ENCODE measurements around the gene ITFG1. TPM values are rescaled to one million over a fixed set of nuclear protein-coding genes. Genes with fewer than 3 reads are reported as not detected.
A peak's percentile ranks its signal among the peaks of the same experiment; 100 is the strongest.

Gene ITFG1
- total and polyA plus RNA-seq, 2 of the 13 experiments (the other 11 are each of a cell fraction or from before 2014, with no cell fraction given), result 74.5 to 150 TPM

- 0 out of 2 replicates have a peak, but pooled peaks have one; percentile 68 for TF ChIP-seq MYPOP (CRISPR knock-in tag; IDR thresholded peaks at IDR 0.05)
- TF ChIP-seq CEBPB (IDR thresholded peaks at IDR 0.05; ENCODE audit: borderline replicate concordance, low read depth, low read length), result peak; percentile 31; the same call in 1 of the 2 replicates
- peak; percentile 42; the same call in 1 of the 2 replicates for TF ChIP-seq ESRRA (CRISPR knock-in tag; IDR thresholded peaks at IDR 0.05; ENCODE audit: low read depth)
- peak; percentile 79 for TF ChIP-seq FOSL2 (CRISPR knock-in tag; IDR thresholded peaks at IDR 0.05)
- no peak for TF ChIP-seq KLF13 (CRISPR knock-in tag; IDR thresholded peaks at IDR 0.05)
- TF ChIP-seq, protein P1, sequence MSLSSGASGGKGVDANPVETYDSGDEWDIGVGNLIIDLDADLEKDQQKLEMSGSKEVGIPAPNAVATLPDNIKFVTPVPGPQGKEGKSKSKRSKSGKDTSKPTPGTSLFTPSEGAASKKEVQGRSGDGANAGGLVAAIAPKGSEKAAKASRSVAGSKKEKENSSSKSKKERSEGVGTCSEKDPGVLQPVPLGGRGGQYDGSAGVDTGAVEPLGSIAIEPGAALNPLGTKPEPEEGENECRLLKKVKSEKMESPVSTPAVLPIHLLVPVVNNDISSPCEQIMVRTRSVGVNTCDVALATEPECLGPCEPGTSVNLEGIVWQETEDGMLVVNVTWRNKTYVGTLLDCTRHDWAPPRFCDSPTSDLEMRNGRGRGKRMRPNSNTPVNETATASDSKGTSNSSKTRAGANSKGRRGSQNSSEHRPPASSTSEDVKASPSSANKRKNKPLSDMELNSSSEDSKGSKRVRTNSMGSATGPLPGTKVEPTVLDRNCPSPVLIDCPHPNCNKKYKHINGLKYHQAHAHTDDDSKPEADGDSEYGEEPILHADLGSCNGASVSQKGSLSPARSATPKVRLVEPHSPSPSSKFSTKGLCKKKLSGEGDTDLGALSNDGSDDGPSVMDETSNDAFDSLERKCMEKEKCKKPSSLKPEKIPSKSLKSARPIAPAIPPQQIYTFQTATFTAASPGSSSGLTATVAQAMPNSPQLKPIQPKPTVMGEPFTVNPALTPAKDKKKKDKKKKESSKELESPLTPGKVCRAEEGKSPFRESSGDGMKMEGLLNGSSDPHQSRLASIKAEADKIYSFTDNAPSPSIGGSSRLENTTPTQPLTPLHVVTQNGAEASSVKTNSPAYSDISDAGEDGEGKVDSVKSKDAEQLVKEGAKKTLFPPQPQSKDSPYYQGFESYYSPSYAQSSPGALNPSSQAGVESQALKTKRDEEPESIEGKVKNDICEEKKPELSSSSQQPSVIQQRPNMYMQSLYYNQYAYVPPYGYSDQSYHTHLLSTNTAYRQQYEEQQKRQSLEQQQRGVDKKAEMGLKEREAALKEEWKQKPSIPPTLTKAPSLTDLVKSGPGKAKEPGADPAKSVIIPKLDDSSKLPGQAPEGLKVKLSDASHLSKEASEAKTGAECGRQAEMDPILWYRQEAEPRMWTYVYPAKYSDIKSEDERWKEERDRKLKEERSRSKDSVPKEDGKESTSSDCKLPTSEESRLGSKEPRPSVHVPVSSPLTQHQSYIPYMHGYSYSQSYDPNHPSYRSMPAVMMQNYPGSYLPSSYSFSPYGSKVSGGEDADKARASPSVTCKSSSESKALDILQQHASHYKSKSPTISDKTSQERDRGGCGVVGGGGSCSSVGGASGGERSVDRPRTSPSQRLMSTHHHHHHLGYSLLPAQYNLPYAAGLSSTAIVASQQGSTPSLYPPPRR (CRISPR knock-in tag; IDR thresholded peaks at IDR 0.05; ENCODE audit: borderline replicate concordance), result peak; percentile 22; the same call in 1 of the 2 replicates
- TF ChIP-seq, protein P2, sequence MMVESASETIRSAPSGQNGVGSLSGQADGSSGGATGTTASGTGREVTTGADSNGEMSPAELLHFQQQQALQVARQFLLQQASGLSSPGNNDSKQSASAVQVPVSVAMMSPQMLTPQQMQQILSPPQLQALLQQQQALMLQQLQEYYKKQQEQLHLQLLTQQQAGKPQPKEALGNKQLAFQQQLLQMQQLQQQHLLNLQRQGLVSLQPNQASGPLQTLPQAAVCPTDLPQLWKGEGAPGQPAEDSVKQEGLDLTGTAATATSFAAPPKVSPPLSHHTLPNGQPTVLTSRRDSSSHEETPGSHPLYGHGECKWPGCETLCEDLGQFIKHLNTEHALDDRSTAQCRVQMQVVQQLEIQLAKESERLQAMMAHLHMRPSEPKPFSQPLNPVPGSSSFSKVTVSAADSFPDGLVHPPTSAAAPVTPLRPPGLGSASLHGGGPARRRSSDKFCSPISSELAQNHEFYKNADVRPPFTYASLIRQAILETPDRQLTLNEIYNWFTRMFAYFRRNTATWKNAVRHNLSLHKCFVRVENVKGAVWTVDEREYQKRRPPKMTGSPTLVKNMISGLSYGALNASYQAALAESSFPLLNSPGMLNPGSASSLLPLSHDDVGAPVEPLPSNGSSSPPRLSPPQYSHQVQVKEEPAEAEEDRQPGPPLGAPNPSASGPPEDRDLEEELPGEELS (CRISPR knock-in tag; IDR thresholded peaks at IDR 0.05), result peak; percentile 71
- no peak for TF ChIP-seq ZNF253 (CRISPR knock-in tag; IDR thresholded peaks at IDR 0.05; ENCODE audit: borderline replicate concordance)
- TF ChIP-seq ZNF607 (CRISPR knock-in tag; IDR thresholded peaks at IDR 0.05; ENCODE audit: borderline replicate concordance), result peak; percentile 27; the same call in 1 of the 2 replicates
- TF ChIP-seq NR2F2 (IDR thresholded peaks at IDR 0.05; ENCODE audit: borderline replicate concordance, low read depth), result peak; percentile 47; the same call in 1 of the 2 replicates
- peak; percentile 70; the same call in 1 of the 2 replicates for TF ChIP-seq ZNF580 (CRISPR knock-in tag; IDR thresholded peaks at IDR 0.05; ENCODE audit: borderline replicate concordance, low read depth)
- TF ChIP-seq ATF1 (CRISPR knock-in tag; IDR thresholded peaks at IDR 0.05), result no peak
- TF ChIP-seq, protein P3, sequence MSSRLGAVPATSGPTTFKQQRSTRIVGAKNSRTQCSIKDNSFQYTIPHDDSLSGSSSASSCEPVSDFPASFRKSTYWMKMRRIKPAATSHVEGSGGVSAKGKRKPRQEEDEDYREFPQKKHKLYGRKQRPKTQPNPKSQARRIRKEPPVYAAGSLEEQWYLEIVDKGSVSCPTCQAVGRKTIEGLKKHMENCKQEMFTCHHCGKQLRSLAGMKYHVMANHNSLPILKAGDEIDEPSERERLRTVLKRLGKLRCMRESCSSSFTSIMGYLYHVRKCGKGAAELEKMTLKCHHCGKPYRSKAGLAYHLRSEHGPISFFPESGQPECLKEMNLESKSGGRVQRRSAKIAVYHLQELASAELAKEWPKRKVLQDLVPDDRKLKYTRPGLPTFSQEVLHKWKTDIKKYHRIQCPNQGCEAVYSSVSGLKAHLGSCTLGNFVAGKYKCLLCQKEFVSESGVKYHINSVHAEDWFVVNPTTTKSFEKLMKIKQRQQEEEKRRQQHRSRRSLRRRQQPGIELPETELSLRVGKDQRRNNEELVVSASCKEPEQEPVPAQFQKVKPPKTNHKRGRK (CRISPR knock-in tag; IDR thresholded peaks at IDR 0.05), result no peak
- TF ChIP-seq ZSCAN20 (CRISPR knock-in tag; IDR thresholded peaks at IDR 0.05; ENCODE audit: borderline replicate concordance), result no peak
- 0 out of 2 replicates have a peak, but pooled peaks have one; percentile 55 for TF ChIP-seq ZNF124 (CRISPR knock-in tag; IDR thresholded peaks at IDR 0.05)
- TF ChIP-seq, protein P4, sequence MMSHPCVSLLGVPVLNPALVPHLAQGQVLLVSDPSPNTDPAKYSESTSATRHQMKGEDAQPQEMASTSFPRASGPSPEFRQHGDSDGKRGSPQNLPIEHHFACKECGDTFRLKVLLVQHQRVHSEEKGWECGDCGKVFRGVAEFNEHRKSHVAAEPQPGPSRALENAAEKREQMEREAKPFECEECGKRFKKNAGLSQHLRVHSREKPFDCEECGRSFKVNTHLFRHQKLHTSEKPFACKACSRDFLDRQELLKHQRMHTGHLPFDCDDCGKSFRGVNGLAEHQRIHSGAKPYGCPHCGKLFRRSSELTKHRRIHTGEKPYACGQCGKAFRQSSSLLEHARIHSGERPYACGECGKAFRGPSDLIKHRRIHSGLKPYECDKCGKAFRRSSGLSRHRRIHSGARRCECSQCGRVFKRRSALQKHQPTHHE (CRISPR knock-in tag; IDR thresholded peaks at IDR 0.05; ENCODE audit: borderline replicate concordance), result no peak
- no peak for TF ChIP-seq ATF7-NPFF (CRISPR knock-in tag; IDR thresholded peaks at IDR 0.05; ENCODE audit: low read depth)
Measured at GRCh38 chr16:47499700-47500264, 38.9 kb upstream of the ITFG1 start (continued).

Data from HepG2 (cell line).